ENCODE results near the gene KIF16B.
"Not testable (repeated sequence)": the region's sequence is repeated elsewhere in the genome, so short reads cannot be mapped to it uniquely, and the experiment has no call there.

Gene KIF16B

GRCh38 chr20:16272780-16273360 is 300.4 kb downstream of the KIF16B start:
- Mint-ChIP-seq H3K27ac (no peak overlapping the region), H3K4me1 (peaks cover 16% of the 10 kb centered on the region)

GRCh38 chr20:16271450-16271849 is 301.8 kb downstream of the KIF16B start:
- peaks cover 63% of the 10 kb centered on the region for H3K36me3 Mint-ChIP-seq
- peaks cover 6% of the 10 kb centered on the region for H3K9me3 Mint-ChIP-seq
- no peak for ATAC-seq
- peaks cover 9% of the 10 kb centered on the region for H3K4me1 Mint-ChIP-seq
- no peak overlapping the region for H3K4me3 Mint-ChIP-seq
- H3K27me3 Mint-ChIP-seq, result no peaks in the 10 kb centered on the region
- H3K27ac Mint-ChIP-seq, result no peak overlapping the region

More at GRCh38 chr20:16272780-16273360, 300.4 kb downstream of the KIF16B start:
- H3K36me3 Mint-ChIP-seq, result peaks cover 52% of the 10 kb centered on the region
- no peaks in the 10 kb centered on the region for H3K9me3 Mint-ChIP-seq
- H3K4me3 Mint-ChIP-seq, result no peak overlapping the region
- no peaks in the 10 kb centered on the region for H3K27me3 Mint-ChIP-seq
- no peak for ATAC-seq

GRCh38 chr20:16270989-16271388 is 302.3 kb downstream of the KIF16B start:
- no peaks in the 10 kb centered on the region for H3K27me3 Mint-ChIP-seq
- no peak overlapping the region for H3K27ac Mint-ChIP-seq
- no peak overlapping the region for H3K4me3 Mint-ChIP-seq
- peaks cover 65% of the 10 kb centered on the region for H3K36me3 Mint-ChIP-seq
- no peak for ATAC-seq
- peaks cover 4% of the 10 kb centered on the region for H3K4me1 Mint-ChIP-seq
- H3K9me3 Mint-ChIP-seq, result peaks cover 6% of the 10 kb centered on the region

GRCh38 chr20:16270314-16270931 is 302.8 kb downstream of the KIF16B start:
- Mint-ChIP-seq H3K27ac (no peak overlapping the region), H3K36me3 (peaks cover 65% of the 10 kb centered on the region), H3K4me1 (no peaks in the 10 kb centered on the region), H3K27me3 (no peaks in the 10 kb centered on the region), H3K9me3 (peaks cover 12% of the 10 kb centered on the region), H3K4me3 (no peak overlapping the region)
- ATAC-seq, result no peak

- Mint-ChIP-seq H3K27me3 (no peaks in the 10 kb centered on the region), H3K36me3 (peaks cover 55% of the 10 kb centered on the region), H3K9me3 (peaks cover 14% of the 10 kb centered on the region), H3K27ac (no peak overlapping the region), H3K4me3 (no peak overlapping the region), H3K4me1 (peaks cover 6% of the 10 kb centered on the region)
- no peak for ATAC-seq
These were observed 305.7 kb downstream of the KIF16B start for GRCh38 chr20:16267526-16267925.

- no peak overlapping the region for H3K4me3 Mint-ChIP-seq
- H3K9me3 Mint-ChIP-seq, result peaks cover 14% of the 10 kb centered on the region
- no peak for ATAC-seq
- no peak overlapping the region for H3K27ac Mint-ChIP-seq
- no peaks in the 10 kb centered on the region for H3K27me3 Mint-ChIP-seq
- peaks cover 6% of the 10 kb centered on the region for H3K4me1 Mint-ChIP-seq
- H3K36me3 Mint-ChIP-seq, result peaks cover 40% of the 10 kb centered on the region
These were observed 307.9 kb downstream of the KIF16B start for GRCh38 chr20:16265334-16265733.

- Mint-ChIP-seq H3K27ac (no peak overlapping the region), H3K4me1 (peaks cover 6% of the 10 kb centered on the region), H3K36me3 (peaks cover 26% of the 10 kb centered on the region), H3K9me3 (peaks cover 18% of the 10 kb centered on the region), H3K27me3 (no peaks in the 10 kb centered on the region), H3K4me3 (no peak overlapping the region)
- ATAC-seq, result no peak
These were observed 309.7 kb downstream of the KIF16B start for GRCh38 chr20:16263582-16263981.

- Mint-ChIP-seq H3K4me3 (no peak overlapping the region), H3K27me3 (no peaks in the 10 kb centered on the region), H3K36me3 (peaks cover 18% of the 10 kb centered on the region), H3K27ac (no peak overlapping the region), H3K9me3 (peaks cover 25% of the 10 kb centered on the region), H3K4me1 (peaks cover 6% of the 10 kb centered on the region)
- no peak for ATAC-seq
These were observed 310.7 kb downstream of the KIF16B start for GRCh38 chr20:16262594-16262993.

- Mint-ChIP-seq H3K36me3 (peaks cover 11% of the 10 kb centered on the region), H3K4me1 (peaks cover 6% of the 10 kb centered on the region), H3K27ac (no peak overlapping the region), H3K27me3 (no peaks in the 10 kb centered on the region), H3K4me3 (no peak overlapping the region), H3K9me3 (peaks cover 20% of the 10 kb centered on the region)
- no peak for ATAC-seq
These were observed 311.4 kb downstream of the KIF16B start for GRCh38 chr20:16261733-16262273.

GRCh38 chr20:16260911-16261310 is 312.3 kb downstream of the KIF16B start:
- peaks cover 18% of the 10 kb centered on the region for H3K9me3 Mint-ChIP-seq
- H3K27me3 Mint-ChIP-seq, result no peaks in the 10 kb centered on the region
- no peak overlapping the region for H3K27ac Mint-ChIP-seq
- H3K36me3 Mint-ChIP-seq, result peaks cover 8% of the 10 kb centered on the region
- H3K4me1 Mint-ChIP-seq, result peaks cover 6% of the 10 kb centered on the region
- ATAC-seq, result no peak
- H3K4me3 Mint-ChIP-seq, result no peak overlapping the region

- H3K9me3 Mint-ChIP-seq, result peaks cover 11% of the 10 kb centered on the region
- ATAC-seq, H3K36me3 Mint-ChIP-seq, H3K27ac Mint-ChIP-seq, H3K4me1 Mint-ChIP-seq, H3K4me3 Mint-ChIP-seq, H3K27me3 Mint-ChIP-seq: not testable (repeated sequence)
These were observed 313.1 kb downstream of the KIF16B start for GRCh38 chr20:16260133-16260532.

GRCh38 chr20:16258766-16259165 is 314.5 kb downstream of the KIF16B start:
- ATAC-seq, result no peak
- H3K36me3 Mint-ChIP-seq, result no peaks in the 10 kb centered on the region
- H3K27me3 Mint-ChIP-seq, result no peaks in the 10 kb centered on the region
- peaks cover 3% of the 10 kb centered on the region for H3K4me1 Mint-ChIP-seq
- H3K27ac Mint-ChIP-seq, result no peak overlapping the region
- no peak overlapping the region for H3K4me3 Mint-ChIP-seq
- peaks cover 11% of the 10 kb centered on the region for H3K9me3 Mint-ChIP-seq

- Mint-ChIP-seq H3K4me1 (no peaks in the 10 kb centered on the region), H3K9me3 (peaks cover 11% of the 10 kb centered on the region), H3K4me3 (no peak overlapping the region), H3K27ac (no peak overlapping the region), H3K27me3 (no peaks in the 10 kb centered on the region), H3K36me3 (no peaks in the 10 kb centered on the region)
- ATAC-seq, result no peak
These were observed 315.3 kb downstream of the KIF16B start for GRCh38 chr20:16257813-16258430.

- H3K4me1 Mint-ChIP-seq, result no peaks in the 10 kb centered on the region
- no peaks in the 10 kb centered on the region for H3K36me3 Mint-ChIP-seq
- H3K9me3 Mint-ChIP-seq, result peaks cover 11% of the 10 kb centered on the region
- ATAC-seq, result no peak
- no peaks in the 10 kb centered on the region for H3K27me3 Mint-ChIP-seq
- no peak overlapping the region for H3K4me3 Mint-ChIP-seq
- H3K27ac Mint-ChIP-seq, result no peak overlapping the region
These were observed 316.2 kb downstream of the KIF16B start for GRCh38 chr20:16257021-16257420.

GRCh38 chr20:16246870-16247269 is 326.4 kb downstream of the KIF16B start:
- H3K27me3 Mint-ChIP-seq, result no peaks in the 10 kb centered on the region
- peaks cover 5% of the 10 kb centered on the region for H3K4me1 Mint-ChIP-seq
- H3K27ac Mint-ChIP-seq, result no peak overlapping the region
- H3K36me3 Mint-ChIP-seq, result no peaks in the 10 kb centered on the region
- no peak for ATAC-seq
- peaks cover 3% of the 10 kb centered on the region for H3K9me3 Mint-ChIP-seq
- H3K4me3 Mint-ChIP-seq, result no peak overlapping the region

GRCh38 chr20:16246291-16246690 is 327.0 kb downstream of the KIF16B start:
- H3K4me1 Mint-ChIP-seq, result peaks cover 6% of the 10 kb centered on the region

More at GRCh38 chr20:16246291-16246690, 327.0 kb downstream of the KIF16B start:
- no peak for ATAC-seq
- Mint-ChIP-seq H3K27ac (no peak overlapping the region), H3K36me3 (no peaks in the 10 kb centered on the region), H3K9me3 (peaks cover 3% of the 10 kb centered on the region), H3K27me3 (no peaks in the 10 kb centered on the region), H3K4me3 (no peak overlapping the region)

All from stimulated activated memory B cell treated with anti-CD40 and anti-IgM and Interleukin-4, amounts not matched to agents 10 μg/mL and 1 μg/mL and 100 μg/mL, for 72 hours (primary cell).